Measurements from ENCODE around the gene OR11A1. TPM values are rescaled to one million over a fixed set of nuclear protein-coding genes. Genes with fewer than 3 reads are reported as not detected.

OR11A1 gene
- total and polyA plus RNA-seq, 11 donors: not detected

- ATAC-seq: peak in 1 of 4 donors; percentile 11
Observed at GRCh38 chr6:29502597-29502996, 45.7 kb upstream of the OR11A1 start.

GRCh38 chr6:29502181-29502580 lies 45.3 kb upstream of the OR11A1 start:
- H3K27me3 ChIP-seq: peaks cover 0 to 14% (median 0%) of the 10 kb centered on the region in 9 donors
- DNase-seq: no peak

More at GRCh38 chr6:29502597-29502996, 45.7 kb upstream of the OR11A1 start:
- DNase-seq: no peak
- Histone ChIP-seq H3K27me3 (peaks cover 0 to 15% (median 0%) of the 10 kb centered on the region in 9 donors), H3K4me3 (no peak overlapping the region), H3K4me1 (no peaks in the 10 kb centered on the region), H3K36me3 (no peaks in the 10 kb centered on the region), H3K27ac (no peak overlapping the region), H3K9me3 (no peaks in the 10 kb centered on the region)
- intact Hi-C loops (cut with DNase I): no loop called here
- TF ChIP-seq CTCF (IDR thresholded peaks at IDR 0.05) (no peak), POLR2A (IDR thresholded peaks at IDR 0.05) (no peak)
- 64 to 78% (median 75%) methylated on average over 5 of the region's 5 CpGs for WGBS, 4 donors

GRCh38 chr6:29501106-29501505 lies 44.2 kb upstream of the OR11A1 start:
- ATAC-seq: no peak
- no peak overlapping the region for H3K4me3 ChIP-seq
- H3K36me3 ChIP-seq: no peaks in the 10 kb centered on the region
- 88 to 100% (median 91%) methylated on average over 3 to 6 of the region's 6 CpGs for WGBS, 4 donors
- no peak for TF ChIP-seq CTCF (IDR thresholded peaks at IDR 0.05)
- no peak for TF ChIP-seq POLR2A (IDR thresholded peaks at IDR 0.05)
- no peak overlapping the region for H3K27ac ChIP-seq
- no peaks in the 10 kb centered on the region for H3K4me1 ChIP-seq
- DNase-seq: no peak
- H3K27me3 ChIP-seq: peaks cover 0 to 20% (median 0%) of the 10 kb centered on the region in 9 donors
- intact Hi-C loops (cut with DNase I): no loop called here
- H3K9me3 ChIP-seq: no peaks in the 10 kb centered on the region

More at GRCh38 chr6:29502181-29502580, 45.3 kb upstream of the OR11A1 start:
- H3K9me3 ChIP-seq: no peaks in the 10 kb centered on the region
- no peaks in the 10 kb centered on the region for H3K36me3 ChIP-seq
- TF ChIP-seq POLR2A (IDR thresholded peaks at IDR 0.05): no peak
- TF ChIP-seq CTCF (IDR thresholded peaks at IDR 0.05): no peak
- no peak for ATAC-seq
- WGBS, 4 donors: 78 to 86% (median 86%) methylated on average over 2 to 3 of the region's 3 CpGs
- no peak overlapping the region for H3K4me3 ChIP-seq
- H3K27ac ChIP-seq: no peak overlapping the region
- intact Hi-C loops (cut with DNase I): no loop called here
- H3K4me1 ChIP-seq: no peaks in the 10 kb centered on the region

- Histone ChIP-seq H3K27me3 (peaks cover 0 to 20% (median 0%) of the 10 kb centered on the region in 9 donors), H3K9me3 (no peaks in the 10 kb centered on the region), H3K4me3 (no peak overlapping the region), H3K27ac (no peak overlapping the region), H3K36me3 (no peaks in the 10 kb centered on the region), H3K4me1 (no peaks in the 10 kb centered on the region)
- 79 to 91% (median 88%) methylated on average over 8 of the region's 8 CpGs for WGBS, 4 donors
- DNase-seq: no peak
- no peak for ATAC-seq
- intact Hi-C loops (cut with DNase I): no loop called here
- no peak for TF ChIP-seq POLR2A (IDR thresholded peaks at IDR 0.05)
- TF ChIP-seq CTCF (IDR thresholded peaks at IDR 0.05): no peak
Observed at GRCh38 chr6:29500594-29500993, 43.7 kb upstream of the OR11A1 start.
